Cerebellar nuclear complex (tissue), 1 donor: ENCODE results near the gene SDCCAG8.

Experiments
- DNase-seq, 2 experiments: peaks; one replicate each; lab custom pipeline; 2025; lab: John Stamatoyannopoulos, UW

SDCCAG8 gene

DNA sequence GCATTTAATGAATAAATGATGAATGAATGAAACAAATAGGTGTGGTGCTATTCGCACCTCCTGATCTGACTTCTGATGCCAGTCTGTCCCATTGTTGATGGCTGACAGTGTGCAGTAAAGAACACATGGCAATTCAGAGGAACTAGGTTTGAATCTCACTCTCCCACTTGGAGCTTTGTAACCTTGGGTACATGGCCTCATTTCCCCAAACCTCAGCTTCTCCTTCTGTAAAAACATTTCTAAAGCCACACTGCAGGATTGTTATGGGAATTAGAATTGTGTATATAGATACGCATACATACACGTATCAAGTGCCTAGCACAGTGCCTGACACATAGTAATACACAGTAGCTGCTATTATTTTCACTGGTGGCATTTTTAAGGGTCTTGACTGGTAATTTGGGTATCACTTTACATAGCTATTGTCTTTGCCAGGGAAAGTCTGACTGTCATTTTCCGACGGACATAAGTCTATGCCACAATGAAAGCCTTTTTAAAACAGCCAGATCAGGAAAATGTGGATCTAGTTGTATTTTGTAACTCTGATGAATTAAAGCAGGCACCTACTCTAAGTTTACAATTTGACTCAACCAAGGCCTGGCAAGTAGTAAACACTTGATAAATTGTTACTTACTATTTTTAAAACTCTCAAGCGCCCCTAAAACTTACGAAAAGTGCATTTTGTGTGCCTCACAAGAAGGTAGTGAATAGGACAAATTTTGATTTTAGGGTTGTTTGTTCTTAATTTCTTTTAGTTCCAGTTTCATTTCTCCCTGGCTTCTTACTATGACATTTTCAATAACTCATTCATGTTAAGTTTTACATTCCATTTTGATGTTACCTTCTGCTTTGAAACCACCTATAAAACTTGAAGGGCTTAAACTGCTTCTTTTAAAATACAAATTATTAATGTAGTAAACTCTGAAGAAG, 164.4 kb downstream of the SDCCAG8 start:
- DNase-seq = no peak

DNA sequence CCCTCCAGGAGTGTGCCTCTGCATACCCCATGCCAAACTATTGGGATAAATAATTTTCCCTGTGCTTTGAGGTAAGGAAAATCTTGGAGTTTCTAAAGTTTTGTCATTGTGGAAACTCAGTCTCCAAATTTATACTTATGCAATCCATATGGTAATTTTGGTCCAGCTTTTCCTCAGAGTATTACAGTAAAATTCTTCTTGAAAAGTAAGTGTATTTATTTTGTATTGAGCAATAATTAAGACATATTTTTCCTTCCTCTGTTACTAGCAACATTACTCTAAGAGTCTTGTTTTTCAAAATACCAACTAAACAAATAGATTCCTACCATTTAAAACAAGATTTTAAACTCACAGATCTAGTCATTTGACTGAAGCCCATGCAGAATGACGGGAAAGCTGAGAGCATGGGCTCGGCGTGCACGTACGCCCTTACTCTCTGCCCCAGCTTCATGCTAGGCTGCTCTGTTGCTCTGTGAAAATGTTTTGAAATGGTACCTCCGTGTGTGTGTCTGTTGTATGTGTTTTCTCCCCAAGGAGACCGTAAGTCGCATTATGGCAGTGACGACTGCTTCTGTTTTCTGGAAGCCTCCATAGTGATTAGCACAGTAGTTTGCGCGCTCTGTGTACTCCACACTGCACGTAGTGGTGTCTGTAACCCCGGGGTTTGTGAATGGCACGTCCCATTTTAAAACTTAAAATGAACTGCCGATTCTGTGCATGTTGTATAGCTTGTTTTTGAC, 165.3 kb downstream of the SDCCAG8 start:
- DNase-seq = no peak

DNA sequence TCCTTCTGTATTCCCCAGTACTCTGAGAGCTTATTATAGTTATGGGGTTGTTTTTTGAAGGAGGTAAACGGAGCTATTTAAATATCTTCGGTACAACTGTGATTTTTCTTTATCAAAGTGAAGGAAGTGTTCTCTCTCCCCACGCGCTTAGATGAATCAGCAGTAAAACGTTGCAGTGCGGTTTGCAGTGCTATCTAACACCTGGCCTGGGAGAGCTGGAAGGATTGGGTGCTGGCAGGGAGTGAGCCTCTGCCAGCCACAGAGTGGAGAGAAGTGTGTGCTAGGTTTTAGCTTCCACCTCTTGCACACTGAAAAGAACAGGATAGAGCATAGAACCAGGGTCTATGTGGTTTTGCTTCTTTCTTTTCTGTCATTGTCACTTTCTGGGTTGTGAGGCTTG, 165.9 kb downstream of the SDCCAG8 start:
- DNase-seq = no peak

DNA sequence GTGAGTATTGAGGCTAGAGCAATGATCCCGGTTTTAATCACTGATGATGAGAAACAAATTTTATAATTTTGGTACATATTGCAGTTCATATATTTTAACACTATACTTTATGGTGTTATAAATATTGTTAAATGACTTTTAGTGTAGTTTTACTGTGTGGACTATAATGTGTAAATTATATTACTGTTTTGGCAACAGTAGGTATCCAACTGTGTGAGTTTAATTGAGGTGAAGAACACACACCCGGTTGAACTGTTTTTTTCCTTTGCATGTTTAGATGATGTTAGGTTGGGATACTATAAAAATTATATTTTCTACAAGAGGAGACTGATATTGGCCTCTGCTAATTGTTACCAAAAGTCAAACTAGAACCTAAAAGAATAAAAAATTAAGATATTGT, 166.5 kb downstream of the SDCCAG8 start:
- DNase-seq = no peak

DNA sequence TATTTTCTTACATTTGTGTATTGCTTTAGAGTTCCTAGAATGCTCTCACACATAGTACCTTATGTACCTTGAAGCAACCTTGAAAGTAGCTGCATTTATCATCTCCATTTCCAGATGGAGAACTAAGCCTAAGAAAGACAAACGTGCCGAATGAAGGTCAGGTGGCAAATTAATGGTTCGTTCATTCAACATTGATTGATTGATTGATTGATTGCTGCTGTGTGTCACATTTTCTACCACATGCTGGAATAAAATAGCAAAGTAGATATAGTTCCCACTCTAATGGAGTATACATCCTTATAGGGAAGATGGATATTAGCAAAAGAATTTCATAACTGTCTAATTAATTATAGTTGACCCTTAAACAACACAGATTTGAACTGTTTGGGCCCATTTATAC, 172.2 kb downstream of the SDCCAG8 start:
- no peak for DNase-seq

DNA sequence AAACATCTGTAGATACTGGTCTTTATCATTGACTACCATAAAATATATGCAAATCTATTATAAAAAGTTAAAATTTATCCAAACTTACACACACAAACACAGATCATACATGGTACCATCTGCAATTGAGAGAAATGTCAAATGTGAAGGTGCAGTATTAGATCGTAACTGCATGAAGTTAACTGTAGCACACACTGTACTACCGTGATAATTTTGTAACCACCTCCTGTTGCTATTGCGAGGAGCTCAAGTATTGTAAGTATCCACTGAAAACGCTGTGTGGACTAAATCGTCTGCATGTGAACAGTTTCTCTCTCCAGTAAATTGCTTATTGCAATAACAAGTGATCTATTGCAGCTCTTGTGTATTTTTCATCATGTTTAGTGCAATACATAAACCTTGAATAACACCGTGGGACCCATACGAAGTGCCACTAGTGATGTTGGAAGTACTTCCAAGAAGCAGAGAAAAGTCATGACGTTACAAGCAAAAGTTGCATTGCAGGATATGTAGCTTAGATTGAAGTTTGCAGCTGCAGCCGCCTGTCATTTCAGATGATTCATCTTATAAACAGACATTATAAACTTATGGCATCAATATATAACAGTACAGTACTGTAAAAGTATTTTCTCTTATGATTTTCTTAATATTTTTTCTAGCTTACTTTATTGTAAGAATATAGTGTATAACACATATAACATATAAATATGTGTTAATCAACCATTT, 172.9 kb downstream of the SDCCAG8 start:
- DNase-seq = no peak

DNA sequence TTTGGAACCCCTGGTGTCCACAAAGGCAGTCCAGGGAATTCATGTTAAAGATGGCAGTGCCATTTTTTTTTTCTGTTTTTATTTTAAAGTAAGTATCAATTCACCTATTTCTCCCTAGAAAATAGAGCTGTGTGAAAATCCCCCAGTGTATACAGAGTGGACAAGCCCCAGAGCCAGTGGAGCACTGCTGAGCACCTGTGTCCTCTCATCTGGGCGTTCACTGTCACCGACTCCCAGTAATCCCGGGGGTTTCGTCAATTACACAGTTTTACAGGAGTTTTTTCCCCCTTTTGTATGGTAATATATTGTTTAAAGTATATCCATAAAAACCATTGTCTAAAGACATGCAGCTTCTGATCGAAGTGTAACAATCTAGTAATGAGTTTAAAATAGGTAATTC, 175.8 kb downstream of the SDCCAG8 start:
- DNase-seq = no peak

DNA sequence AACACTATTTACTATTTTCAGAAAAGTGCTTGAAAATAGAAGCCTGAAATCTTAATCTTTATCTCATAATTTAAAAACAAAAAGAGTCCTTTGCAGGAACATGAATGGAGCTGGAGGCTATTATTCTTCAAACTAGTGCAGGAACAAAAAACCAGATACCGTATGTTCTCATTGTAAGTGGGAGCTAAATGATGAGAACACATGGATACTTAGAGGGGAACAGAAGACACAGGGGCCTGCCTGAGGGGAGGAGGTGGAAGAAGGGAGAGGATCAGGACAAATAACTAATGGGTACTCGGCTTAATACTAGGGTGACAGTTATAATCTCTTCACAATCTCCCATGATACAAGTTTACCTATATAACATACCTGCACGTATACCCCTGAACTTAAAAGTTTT, 176.3 kb downstream of the SDCCAG8 start:
- no peak for DNase-seq

DNA sequence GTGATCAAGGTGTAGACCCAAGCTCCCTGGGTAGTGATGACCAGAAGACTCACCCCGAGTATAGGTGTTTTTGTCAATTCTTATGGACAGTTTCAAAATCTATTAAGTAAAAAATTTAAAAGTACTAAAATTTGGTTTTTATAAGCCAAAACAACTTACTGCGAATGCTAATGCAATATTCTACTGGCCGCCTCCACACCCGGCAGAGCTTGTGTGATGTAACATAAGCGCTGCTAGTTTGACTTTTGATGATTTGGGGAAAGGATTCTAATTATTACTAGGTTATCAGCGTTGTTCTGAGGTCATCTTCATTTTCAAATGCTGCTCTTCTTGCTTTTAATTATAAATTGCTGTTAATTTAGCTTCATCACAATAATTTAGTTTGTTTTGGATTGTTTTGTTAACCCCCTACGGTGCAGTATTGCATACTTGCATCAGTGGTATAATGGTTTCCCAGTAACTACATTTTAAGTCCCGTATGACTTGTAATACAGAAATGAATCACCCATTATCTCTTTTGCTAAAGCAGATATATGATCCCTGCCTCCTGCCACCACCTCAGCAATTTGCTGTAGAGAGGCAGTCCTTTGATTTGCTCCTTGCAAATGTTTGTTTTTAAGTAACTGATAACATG, 178.0 kb downstream of the SDCCAG8 start:
- DNase-seq = no peak

DNA sequence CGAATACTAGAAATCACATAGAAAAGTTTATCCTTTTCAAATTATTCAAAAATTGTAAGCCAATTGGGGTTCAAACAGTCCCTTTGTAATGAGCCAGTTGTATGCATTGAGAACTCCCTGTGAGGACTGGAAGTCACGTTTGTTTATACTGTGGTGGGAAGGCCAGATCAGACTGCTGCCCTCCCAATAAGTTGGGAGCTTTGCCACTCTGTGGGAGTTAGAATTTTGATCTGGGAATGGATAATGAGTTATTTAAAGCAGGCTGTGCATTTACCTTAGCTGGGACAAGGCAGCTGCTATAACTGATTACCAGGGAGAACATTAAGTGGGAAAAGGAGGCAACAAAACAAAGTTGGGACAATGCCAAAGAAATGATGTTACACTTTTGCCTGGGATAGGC, 178.8 kb downstream of the SDCCAG8 start:
- no peak for DNase-seq

DNA sequence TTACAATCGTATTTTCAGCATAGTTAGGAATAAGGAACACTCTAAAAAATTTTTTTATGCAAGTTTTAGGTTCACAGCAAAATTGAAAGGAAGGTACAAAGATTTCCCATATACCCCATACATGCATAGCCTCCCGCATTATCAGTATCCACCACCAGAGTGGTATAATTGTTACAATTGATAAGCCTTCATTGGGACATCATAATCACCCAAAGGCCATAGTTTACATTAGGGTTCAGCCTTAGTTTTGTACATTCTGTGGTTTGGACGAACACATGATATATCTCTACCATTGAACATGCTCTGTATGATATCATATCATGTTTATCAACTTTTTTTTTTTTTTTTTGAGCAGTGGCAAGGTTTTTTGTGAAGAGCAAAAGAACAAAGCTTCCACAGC, 180.0 kb downstream of the SDCCAG8 start:
- no peak for DNase-seq

DNA sequence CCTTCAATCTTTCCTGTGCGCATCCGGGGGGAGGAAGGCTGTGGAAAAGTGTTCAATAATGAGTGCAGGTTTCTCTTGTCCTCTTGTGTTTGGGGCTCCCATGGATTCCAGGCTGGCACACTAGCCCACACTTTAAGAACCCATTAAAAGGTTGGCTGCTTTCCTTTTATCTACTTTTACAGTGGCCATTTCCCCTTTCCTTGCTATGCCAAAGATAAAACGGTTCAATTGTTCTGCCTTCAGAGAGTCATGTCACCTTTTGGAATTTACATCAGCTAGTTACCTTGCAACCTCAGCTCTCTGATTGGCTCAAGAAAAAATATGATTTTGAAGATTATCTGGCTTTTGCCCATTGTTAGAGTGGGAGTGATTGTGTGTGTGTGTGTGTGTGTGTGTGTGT, 182.3 kb downstream of the SDCCAG8 start:
- DNase-seq = no peak

DNA sequence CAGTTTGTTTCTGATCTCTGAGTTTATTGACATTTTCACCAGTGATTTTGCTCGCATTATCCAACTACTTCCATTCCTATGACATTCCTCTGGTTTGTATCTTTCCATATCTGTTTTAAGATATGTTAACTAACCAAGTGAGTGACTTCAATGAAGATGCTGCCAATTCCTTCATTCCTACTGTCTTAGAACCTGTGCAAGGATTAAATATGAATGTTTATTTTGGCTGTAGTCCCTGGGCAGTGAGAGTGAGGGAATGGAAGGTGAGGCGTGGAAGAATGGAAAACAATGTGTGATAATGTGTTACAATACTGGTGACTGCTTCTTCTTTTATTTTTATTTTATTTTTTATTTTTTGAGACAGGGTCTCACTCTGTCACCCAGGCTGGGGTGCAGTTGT, 183.0 kb downstream of the SDCCAG8 start:
- DNase-seq = no peak

DNA sequence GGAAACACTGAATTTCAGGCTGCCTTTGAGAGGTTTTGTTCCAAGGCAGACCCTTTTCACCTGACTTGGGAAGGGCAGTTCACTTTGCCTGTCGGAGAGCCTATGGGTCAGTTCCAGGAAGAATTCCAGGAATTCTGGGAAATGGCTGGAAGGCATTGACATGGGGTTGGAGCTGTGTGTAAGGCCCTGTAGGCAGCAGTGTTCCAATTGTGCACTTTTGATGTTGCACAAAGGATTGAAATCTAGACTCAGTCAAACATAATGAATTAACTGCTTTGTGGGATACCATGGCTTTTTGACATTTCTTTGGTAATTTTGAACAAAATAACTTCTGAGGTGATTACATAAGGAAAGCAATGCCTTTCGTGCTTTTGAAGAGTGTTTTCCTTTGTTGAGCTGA, 184.6 kb downstream of the SDCCAG8 start:
- DNase-seq = no peak

DNA sequence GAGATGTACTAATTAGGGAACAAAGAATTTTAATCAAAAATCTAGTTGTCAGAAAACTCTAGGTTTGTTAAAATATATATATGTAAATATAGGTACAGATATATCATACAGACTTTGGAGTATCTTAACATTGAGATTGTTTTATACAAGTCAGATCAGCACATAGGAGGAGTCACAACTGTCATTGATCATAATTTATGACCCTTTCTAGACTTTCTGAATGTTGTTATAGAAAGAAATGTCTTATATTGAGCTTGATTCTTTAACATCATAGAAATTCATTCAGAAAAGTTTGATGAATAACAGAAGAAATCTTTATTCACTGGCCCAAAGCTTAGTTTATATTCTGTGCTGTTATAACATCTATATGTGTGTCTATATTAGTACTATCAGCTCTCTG, 185.8 kb downstream of the SDCCAG8 start:
- no peak for DNase-seq

DNA sequence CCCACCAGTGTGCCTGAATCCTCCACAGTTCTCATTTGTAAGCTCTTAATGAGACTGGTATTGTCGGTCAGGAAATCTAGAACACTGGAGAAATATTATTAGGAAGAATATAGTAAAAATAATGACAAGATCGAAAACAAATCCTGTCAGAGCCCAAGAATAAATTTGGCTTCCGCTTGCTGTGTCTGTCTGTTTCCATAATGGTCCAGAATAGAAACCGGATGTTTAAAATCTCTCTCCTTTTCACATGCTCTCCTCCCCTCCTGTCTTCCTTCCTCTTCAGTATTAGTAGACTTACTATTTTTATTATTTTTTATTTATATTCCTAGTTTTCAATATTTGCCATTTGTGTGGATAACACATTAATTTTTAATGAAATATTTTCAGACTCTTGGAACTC, 187.7 kb downstream of the SDCCAG8 start:
- DNase-seq = no peak

DNA sequence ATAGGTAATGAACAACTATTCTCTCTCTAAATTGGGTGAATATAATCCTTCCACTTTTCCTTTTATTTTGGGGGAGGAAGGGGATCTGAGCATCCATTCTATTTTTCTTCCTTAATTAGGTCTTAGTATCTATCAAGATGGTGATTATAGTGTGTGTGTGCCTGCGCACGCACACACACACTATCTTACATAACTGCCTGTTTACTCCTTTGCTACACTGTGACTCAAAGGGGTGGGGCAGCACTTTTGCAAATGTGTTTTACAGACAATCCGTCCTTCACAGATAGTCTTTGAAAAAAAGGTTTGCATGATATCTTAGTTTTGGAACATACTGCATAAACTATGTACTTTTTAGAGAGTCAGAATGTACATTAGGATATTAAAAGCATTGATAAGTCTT, 191.5 kb downstream of the SDCCAG8 start:
- DNase-seq = no peak

DNA sequence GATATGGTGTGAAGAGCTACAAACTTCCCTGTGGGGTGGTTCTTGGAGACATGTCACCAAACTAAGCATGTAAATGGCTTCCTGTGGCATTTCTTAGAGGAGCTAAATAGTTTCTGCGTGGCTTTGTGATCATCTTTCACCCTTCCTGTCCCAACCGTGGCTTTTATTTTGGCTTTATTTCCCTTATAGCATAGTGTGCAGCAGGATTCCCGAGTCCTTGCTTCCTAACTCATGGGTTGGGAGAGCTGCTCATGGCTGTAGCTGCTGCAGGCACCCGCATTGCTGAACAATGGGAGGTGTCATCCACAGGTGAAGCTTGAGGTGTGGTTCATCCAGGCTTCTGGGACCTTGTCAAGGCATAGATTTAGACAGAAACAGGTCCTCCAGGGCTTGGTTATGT, 192.0 kb downstream of the SDCCAG8 start:
- no peak for DNase-seq

DNA sequence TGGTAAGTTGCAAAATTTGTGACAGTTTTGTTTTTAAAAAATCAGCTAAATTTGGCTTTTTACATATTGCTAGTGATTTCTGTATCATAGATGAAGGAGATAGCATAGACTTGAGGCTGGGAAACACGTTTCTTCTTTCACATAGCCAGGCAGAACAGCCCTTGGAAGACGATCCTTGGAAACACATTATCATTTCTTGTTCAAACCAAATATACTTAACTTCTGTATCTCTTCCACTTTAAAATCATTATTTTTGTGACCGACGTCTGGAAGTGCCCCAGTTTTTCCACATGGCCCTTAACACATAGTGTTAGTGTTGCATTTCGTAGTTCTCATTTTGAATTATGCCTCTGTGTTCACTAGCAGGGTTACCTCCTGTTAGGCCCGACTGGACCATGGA, 193.5 kb downstream of the SDCCAG8 start:
- DNase-seq = no peak

DNA sequence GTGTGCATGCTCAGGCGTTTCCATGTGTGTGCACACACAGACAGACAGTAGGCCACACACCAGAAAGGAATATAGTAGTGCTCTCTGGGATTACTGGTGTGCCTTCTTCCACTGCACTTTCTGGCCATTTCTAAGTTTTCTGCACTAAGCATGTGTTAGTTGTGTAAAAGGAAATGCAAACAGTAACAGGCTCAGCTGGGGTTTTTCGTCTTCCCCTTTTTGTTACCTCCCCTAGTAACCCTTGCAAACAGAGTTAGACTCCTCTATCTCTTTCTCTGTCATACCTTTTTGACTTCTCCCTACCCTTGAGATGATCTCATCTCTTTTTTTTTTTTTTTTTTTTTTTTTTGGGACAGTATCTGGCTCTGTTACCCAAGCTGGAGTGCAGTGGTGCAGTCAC, 196.3 kb downstream of the SDCCAG8 start:
- no peak for DNase-seq

DNA sequence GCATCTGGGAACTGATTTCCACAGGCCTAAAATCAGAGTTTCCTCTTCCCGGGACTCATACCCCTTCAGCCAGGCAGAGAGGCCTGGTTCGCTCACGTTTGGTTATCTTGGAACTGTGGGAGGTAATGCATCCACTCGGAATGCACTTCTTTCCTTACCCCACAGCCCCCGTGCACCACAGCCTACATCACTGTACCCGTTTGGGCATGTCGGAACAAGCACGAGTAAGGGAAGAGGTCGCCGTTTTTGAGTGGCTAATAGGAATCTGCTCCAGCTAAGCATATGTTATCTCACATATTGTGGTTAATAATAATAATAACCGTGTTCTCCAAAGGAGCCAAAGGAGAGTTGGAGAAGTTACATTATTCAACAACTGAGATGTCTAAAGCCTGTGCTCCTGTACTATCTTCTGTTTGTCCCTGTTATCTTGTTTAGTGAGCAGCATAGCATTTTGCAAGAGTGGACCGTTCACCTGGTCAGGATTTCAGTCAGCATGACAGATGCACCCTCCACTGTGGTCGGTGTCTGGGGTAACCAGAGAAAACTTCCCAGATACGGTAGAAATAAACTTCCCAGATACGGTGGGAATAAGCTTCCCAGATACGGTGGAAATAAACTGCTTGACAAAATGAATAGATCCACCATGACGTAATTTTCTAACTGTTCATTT, 198.6 kb downstream of the SDCCAG8 start:
- no peak for DNase-seq
